GM21423 (cell line): Measurements from ENCODE around the gene RHBDF2.
"Not testable (repeated sequence)": the region's sequence is repeated elsewhere in the genome, so short reads cannot be mapped to it uniquely, and the experiment has no call there.

Experiments used
- ATAC-seq: cut with Tn5 transposase; IDR thresholded peaks from one replicate; pipeline ENCODE4 v1.9.1; 2021; ENCODE audit warnings: mild to moderate bottlenecking, moderate library complexity; ENCODE audit not compliant: unreplicated experiment

RHBDF2 gene

DNA sequence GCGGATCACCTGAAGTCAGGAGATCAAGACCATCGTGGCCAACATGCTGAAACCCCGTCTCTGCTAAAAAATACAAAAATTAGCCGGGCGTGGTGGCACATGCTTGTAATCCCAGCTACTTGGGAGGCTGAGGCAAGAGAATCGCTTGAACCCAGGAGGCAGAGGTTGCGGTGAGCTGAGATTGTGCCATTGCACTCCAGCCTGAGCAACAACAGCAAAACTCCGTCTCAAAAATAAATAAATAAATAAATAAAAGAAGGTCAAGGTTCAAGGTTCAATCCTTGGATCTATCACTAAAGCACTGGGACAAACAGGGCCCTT, 24.2 kb upstream of the RHBDF2 start:
- ATAC-seq: not testable (repeated sequence)

DNA sequence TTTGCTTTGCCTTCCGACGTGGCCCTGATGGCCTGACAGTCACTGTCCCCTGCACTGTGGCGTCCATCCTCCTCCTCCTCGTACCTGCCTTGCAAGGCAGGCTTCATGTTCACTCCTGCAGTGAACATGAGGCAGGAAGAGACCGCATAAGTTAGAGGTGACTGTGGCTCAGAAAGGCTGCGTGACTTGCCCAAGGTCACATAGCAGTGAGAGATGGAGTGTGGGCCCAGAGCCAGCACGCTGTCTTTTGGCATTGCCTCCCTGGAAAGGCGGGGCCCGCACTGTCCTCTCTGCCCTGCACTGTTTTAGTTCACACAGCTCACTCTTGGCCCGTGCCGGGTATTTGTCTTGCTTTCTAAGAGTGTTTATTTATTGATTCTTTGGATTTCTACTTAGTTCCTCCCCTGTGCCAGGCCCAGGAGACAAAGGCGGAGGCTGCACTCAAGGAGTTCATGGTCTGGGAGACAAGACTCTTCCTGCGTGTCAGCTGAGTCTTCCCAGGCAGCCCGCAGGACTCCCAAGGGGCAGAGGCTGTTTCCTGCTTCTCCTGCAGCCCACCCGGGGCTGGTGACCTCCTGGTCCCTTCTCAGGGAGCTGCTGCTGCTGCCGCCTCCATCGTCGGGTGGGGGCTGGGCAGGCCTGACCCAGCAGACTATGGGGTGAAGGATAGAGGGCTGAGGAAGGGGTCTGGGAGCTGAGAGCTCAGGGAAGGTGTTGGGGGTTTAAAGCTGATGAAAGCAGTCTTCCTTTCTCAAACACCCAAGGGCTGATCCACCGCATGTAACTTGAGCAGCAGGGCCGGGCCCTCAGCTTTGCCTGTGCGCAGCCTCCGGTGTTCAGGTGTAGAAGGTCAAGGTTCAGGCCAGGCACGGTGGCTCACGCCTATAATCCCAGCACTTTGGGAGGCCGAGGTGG, 23.6 kb upstream of the RHBDF2 start:
- no peak for ATAC-seq

DNA sequence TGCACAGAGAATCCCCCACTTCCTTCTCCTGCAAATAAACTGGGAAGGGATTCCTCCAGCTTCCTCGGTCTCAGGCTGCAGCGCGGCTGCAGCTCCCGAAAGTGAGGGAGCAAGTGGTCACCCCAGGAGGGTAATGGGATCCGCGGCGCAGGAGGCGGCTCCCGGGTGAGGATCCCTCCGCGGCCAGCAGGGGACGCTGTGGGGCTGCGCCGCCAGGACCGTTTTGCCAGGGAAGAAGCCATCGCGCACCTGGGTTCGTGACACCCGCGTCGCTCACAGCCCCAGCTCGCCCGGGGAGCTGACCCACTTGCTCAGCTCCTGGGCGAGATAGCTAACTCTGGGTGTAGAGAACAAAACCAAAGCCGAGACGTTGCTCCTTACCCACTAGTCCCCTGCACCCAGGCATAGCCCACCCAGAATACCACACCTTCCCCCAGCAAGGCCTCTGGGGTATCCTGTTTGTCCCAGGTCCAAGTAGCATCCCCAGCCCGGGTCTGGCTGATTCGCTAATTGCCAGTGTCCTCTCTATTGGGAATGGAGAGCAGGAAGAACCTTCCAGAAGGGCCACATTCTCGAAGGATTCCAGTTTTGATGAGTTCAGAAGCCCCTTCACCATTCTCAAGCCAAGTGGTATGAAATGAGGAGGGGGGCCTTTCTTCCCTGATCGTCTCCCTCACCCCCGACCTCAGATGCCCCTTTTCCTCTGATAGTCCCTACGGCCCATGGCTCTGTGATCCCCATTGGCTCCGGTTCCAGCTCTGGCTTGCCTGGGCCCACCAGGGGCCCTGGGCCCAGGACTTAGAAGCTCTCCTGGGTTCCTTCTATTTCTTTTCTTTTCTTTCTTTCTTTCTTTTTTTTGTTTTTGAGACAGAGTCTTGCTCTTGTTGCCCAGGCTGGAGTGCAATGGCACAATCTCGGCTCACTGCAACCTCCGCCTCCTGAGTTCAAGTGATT, 22.1 kb upstream of the RHBDF2 start:
- no peak for ATAC-seq

DNA sequence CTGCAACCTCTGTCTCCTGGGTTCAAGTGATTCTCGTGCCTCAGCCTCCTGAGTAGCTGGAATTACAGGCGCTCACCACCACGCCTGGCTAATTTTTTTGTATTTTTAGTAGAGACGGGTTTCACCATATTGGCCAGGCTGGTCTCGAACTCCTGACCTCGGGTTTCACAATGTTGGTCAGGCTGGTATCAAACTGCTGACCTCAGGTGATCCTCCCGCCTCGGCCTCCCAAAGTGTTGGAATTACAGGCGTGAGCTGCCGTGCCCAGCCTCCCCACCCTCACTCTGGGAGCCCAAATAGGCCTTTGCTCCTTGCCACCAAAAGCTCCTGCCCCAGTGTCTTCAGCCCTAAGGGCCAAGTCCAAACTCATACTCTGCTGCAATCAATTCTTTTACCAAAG, 20.5 kb upstream of the RHBDF2 start:
- not testable (repeated sequence) for ATAC-seq

DNA sequence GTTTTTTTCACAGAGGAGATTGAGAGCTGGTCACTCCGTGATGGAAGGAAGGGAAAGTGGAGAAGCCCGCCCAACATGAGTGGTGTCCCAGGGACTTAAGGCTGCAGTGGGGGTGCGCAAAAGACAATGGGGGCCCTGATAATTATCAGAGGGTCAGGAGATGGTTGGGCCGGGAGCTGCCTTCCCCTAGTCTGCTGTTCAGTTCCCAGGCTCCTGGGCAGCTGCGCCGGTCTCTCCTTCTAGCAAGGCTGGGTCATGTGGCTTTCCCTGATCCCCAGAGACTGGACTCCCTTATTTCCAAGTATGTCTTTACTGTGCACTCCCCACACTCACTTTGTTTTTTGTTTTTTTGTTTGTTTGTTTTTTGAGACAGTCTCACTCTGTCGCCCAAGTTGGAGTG, 20.0 kb upstream of the RHBDF2 start:
- no peak for ATAC-seq

DNA sequence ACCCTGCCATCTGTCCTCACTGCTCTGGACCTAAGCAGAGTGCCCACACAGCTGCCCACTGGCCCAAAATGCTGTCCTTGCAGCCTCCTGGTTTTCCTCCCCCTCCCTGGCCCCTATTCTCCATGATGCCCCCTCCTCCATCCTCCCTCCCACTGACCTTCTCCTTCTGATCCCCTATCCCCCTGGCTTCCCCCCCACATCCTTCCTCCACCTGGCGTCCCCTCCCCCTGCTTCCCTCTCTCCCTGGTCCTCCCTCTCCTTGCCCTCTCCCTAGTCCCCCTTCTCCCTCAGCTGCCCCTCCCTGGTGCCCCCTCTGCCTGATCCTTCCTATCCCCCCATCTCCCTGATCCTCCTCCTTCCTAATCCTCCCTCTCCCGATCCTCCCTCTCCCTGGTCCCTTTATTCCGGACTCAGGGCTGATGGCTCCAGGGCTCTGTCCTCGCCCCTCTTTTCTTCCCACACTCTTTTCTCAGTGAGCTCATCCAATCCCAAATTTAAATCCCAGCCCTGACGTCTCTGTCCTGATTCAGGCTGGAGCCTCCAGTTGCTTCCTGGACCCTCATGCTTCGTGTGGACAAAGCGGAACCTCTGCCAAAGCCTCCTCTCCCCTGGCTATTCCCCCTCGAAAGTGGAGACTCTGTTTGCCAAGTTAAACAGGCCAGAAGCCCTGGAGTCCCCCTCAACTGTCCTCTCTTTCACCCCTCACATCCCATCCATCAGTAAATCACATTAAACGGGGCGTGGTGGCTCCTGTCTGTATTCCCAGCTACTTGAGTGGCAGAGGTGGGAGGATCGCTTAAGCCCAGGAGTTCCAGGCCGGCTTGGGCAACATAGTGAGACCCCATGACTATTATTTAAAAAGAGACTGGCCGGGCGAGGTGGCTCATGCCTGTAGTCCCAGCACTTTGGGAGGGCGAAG, 18.1 kb upstream of the RHBDF2 start:
- no peak for ATAC-seq

DNA sequence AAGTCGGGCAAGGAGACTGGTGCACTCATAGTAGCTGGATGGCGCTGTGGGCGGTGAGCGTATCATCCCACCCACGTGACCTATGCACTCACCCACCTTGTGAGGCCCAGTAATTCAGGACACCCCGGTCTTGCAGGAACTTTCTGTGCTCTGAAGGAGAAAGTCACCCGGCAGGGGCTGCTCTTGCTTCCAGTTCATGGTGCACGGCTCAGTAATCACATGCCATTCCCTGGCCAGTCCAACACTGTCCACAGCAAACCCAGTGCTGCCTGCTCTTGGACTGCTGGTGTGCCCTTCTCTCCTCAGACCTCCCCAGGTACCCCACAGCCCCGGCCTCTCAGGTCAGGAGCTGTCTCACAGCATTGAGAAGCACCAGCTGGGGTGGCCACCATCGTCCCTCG, 16.4 kb upstream of the RHBDF2 start:
- ATAC-seq: no peak

DNA sequence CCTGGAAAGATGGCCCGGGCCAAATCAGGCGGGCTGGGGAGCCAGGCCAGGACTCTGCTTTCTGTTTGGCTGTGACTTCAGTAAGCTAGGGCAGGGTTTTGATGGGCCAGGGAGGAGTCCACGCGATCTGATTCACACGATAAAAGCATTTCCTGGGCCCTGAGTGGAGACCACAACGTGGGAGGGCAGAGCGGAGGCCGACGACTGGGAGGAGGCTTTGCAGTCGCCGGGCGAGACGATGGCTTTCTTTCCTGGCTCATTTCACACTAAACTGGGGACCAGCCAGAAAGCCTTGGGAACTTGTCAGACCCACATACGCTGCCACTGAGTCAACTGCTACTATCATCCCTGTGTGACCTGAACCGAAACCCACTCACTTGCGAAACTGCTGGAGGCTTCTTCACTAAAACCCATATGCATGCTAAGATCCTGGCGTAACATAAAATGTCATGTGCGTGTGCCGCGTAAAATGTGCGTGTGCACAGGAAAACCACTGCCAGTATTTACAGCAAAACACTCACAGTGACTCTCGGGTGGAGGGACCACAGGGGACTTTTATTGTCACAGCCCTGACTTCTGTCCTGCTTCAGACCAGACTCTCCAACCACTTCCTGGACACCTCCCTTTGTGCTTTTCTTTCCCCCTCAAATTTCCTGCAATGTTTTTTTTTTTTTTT, 14.2 kb upstream of the RHBDF2 start:
- peak; percentile 56 for ATAC-seq

DNA sequence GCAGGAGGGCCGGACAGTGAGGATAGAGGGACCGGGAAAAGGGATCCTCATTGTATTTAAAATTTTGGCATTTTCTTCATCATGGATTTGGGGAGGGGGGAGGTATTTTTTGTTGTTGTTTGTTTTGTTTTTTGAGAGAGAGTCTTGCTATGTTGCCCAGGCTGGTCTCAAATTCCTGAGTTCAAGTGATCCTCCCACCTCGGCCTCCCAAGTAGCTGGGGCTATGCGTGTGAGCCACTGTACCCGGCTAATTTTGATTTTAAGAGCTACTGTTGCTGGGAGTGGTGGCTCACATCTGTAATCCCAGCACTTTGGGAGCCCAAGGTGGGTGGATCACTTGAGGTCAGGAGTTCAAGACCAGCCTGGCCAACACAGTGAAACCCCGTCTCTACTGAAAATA, 13.1 kb upstream of the RHBDF2 start:
- not testable (repeated sequence) for ATAC-seq

DNA sequence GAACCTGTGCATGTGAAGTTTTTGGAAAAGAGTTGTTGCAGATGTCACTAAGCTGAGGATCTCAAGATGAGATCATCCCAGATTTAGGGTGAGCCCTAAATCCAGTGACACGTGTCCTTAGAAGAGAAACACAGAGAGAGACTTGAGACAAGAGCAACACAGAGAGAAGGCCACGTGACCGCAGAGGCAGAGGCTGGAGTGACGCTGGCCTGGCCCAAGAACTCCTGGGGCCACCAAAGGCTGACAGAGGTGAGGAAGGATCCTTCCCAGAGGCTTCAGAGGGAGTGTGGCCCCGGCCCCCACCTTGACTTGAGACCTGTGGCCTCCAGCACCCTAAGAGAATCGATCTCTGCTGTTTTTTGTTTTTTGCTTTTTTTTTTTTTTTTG, 12.1 kb upstream of the RHBDF2 start:
- ATAC-seq: no peak

DNA sequence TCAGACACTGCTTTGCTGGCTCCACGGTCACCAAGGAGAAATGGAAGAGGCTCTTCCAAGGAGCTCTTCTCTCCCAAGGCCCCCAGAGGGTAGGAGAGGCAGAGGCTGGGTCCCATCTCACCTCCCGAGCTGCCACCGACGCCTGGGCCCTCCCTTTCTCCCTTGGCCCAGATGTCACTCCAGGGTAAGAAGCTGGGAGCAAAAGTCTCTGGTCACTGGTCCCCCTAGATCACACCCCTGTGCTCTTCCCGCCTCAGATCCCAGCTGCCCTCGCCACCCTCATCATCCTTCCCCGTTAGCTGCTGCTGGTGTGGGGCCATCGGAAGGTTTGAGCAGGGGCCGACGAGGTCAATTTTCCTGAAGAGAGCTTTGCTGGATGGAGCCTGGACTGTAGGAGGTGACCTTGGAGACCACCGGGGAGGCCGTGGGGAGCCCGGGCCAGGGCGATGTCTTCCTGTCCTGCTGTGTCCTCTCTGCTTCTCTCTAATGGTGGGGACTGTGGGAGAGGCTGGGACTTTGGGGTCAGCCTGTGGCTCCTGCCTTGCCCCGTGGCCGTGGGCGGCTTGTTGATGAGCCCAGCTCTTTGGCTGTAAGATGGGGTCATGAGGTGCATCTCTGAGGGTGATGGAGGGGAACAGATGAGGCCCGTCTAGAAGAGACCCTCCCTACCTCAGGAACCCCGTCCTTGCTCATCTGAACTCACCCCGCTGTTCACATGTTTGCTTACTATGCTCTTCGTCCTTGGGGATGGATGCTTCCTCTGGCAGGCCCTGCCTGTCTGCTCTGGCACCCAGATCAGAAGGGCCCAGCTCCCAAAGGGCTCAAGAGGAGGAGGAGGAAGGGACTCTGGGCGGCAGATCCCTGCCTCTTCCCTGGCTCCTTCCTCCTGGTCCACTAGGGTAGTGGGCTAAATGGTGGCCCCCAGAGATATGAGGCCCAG, 11.4 kb upstream of the RHBDF2 start:
- ATAC-seq: no peak

DNA sequence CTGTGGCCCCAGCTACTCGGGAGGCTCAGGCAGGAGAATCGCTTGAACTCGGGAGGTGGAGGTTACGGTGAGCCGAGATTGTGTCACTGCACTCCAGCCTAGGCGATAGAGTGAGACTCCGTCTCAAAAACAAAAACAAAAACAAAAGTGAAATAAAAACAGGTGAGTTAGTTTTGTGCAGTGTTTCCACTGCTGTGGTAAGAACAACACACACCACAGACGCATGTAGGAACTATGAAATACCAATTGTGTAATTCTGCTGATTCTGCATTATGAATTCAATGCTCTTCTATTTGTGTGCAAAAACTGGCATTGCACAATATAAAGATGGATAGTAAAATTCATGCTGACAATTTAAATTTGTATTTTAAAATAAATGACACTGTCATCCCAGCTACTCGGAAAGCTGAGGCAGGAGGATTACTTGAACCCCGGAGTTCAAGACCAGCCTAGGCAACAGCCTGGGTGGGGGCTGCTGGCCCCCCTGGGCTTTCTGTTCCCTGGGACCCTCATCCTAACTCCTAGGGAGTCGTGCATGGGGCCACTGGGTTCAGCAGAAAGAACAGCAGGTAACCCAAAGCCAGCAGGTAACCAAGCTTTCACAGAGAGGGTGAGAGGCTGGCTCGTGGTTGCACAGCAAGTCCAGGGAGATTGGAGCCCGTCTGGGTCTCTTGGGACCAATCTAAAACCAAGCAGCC, 10.6 kb upstream of the RHBDF2 start:
- ATAC-seq: no peak

DNA sequence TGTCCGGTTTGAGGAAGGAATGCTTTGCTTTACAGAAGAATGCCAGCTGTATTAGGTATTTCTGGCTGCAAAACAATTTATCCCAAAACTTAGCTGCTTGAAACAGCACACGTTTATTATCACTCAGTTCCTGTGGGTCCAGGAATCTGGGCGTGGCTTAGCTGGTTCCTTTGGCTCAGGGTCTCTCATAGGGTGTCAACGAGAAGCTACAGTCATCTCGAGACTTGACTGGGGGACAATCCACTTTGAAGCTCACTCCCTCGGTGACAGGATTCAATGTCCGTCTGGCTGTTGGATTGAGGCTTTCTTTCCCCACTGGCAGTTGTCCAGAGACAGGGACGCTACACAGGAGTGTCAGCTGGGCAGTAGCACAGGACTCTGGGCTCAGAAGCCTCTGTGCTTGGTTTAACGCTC, 9.6 kb upstream of the RHBDF2 start:
- ATAC-seq: no peak

DNA sequence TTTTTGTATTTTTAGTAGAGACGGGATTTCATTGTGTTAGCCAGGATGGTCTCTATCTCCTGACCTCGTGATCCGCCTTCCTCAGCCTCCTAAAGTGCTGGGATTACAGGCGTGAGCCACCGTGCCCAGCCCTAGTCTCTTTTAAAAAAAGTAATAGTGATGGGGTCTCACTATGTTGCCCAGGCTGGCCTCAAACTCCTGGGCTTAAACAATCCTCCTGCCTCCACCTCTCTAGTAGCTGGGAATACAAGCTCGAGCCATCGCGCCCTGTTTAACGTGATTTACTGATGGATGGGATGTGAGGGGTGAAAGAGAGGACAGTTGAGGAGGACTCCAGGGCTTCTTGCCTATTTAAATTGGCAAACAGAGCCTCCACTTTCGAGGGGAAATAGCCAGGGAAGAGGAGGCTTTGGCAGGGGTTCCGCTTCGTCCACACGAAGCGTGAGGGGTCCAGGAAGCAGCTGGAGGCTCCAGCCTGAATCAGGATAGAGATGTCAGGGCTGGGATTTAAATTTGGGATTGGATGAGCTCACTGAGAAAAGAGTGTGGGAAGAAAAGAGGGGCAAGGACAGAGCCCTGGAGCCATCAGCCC, 7.3 kb upstream of the RHBDF2 start:
- not testable (repeated sequence) for ATAC-seq

DNA sequence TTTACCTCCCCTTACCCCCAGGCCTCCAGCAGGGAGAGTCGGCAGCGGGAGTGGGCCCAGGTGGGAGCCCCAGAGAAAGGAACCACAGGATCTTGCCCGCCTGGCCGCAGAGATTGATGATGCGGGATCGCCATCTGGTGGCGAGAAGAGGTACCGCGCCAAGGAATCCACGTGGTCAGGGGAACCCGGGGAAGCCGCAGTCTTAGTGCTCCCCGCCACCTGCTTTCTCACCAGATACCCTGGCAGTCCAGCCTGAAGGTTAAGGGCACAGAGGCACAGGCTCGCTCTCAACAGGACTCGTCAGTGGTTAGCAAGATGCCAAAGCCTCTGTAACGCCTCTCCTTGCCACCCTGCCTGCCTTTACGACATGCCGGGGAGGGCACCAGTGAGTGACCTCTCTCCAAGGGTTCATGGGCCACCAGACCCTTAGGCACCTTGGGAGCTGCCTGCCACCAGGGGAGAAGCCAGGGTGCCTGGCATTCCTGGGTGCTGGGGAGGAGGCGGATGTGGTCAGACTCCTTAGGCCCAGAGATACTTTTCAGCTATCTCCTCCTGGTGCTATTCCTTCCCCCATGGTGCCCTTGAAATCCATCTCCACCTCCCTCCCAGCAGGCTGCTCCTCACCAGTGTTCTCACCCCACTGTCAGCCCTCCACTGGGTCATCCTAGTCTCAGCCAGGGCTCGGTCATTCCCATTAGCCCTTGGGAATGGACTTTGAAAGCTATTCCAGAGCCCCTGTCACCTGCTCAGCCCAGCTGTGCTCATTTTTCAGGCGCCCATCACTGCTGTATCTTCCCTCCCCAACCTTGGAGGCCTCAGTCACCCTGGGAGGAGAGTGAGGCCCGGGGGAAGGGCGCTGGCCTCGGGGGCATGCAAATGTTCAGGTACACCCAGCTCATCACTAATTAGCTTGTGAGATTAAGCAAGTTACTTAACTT, 5.5 kb upstream of the RHBDF2 start:
- ATAC-seq: no peak

DNA sequence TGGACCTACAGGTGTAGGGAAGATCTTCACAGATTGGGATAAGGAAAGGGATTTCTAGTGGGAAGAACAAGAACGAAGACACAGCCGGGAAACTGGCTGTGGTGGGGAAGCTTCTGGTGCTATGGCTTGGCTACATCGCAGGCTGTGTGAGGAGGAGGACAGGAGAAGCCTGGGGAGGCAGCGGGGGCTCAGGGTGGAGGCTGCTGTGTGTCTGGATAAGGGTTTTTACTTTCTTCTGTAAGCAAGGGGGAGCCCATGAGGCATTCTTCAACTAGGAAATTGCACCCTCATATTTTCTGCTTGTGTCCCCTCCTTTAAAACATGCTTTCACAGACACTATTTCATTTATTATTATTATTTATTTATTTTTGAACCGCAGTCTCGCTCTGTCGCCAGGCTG, 2.9 kb upstream of the RHBDF2 start:
- no peak for ATAC-seq
